Activated CD4-positive, CD25-positive, alpha-beta regulatory T cell (primary cell): ENCODE results near the gene AMMECR1.
A peak's percentile ranks its signal among the peaks of the same experiment; 100 is the strongest.
"Not testable (repeated sequence)": the region's sequence is repeated elsewhere in the genome, so short reads cannot be mapped to it uniquely, and the experiment has no call there.

Experiments
- DNase-seq, 4 experiments: peaks; one replicate each; lab custom pipeline; 2025; lab: John Stamatoyannopoulos, UW

The AMMECR1 gene

GRCh38 chrX:110258552-110258951, 59.3 kb downstream of the AMMECR1 start:
- no peak for DNase-seq

- DNase-seq = no peak
Measured at GRCh38 chrX:110257889-110258288, 60.0 kb downstream of the AMMECR1 start.

- no peak for DNase-seq
Measured at GRCh38 chrX:110252711-110253110, 65.2 kb downstream of the AMMECR1 start.

GRCh38 chrX:110251961-110252360, 65.9 kb downstream of the AMMECR1 start:
- no peak for DNase-seq

- no peak for DNase-seq
Measured at GRCh38 chrX:110251526-110251925, 66.4 kb downstream of the AMMECR1 start.

GRCh38 chrX:110250847-110251246, 67.0 kb downstream of the AMMECR1 start:
- DNase-seq = no peak

GRCh38 chrX:110248578-110248977, 69.3 kb downstream of the AMMECR1 start:
- DNase-seq = no peak

- no peak for DNase-seq
Measured at GRCh38 chrX:110245011-110245410, 72.9 kb downstream of the AMMECR1 start.

GRCh38 chrX:110242371-110242770, 75.5 kb downstream of the AMMECR1 start:
- DNase-seq = no peak

GRCh38 chrX:110241816-110242215, 76.1 kb downstream of the AMMECR1 start:
- DNase-seq = no peak

GRCh38 chrX:110238259-110238658, 79.6 kb downstream of the AMMECR1 start:
- peak in 2 of 4 experiments; percentile 8 to 15 for DNase-seq

GRCh38 chrX:110231485-110231884, 86.4 kb downstream of the AMMECR1 start:
- DNase-seq = not testable (repeated sequence)

- peak; percentile 10 to 67 (median 44) for DNase-seq
Measured at GRCh38 chrX:110229497-110230111, 88.3 kb downstream of the AMMECR1 start.

GRCh38 chrX:110228453-110228852, 89.4 kb downstream of the AMMECR1 start:
- no peak for DNase-seq

GRCh38 chrX:110226931-110227330, 91.0 kb downstream of the AMMECR1 start:
- no peak for DNase-seq

GRCh38 chrX:110224926-110225617, 92.8 kb downstream of the AMMECR1 start:
- DNase-seq = no peak

GRCh38 chrX:110222497-110223257, 95.2 kb downstream of the AMMECR1 start:
- DNase-seq = no peak

- DNase-seq = no peak
Measured at GRCh38 chrX:110219920-110220319, 98.0 kb downstream of the AMMECR1 start.

GRCh38 chrX:110218591-110218990, 99.3 kb downstream of the AMMECR1 start:
- no peak for DNase-seq

- DNase-seq = no peak
Measured at GRCh38 chrX:110216027-110216426, 101.9 kb downstream of the AMMECR1 start.

GRCh38 chrX:110215411-110215810, 102.5 kb downstream of the AMMECR1 start:
- DNase-seq = no peak

- no peak for DNase-seq
Measured at GRCh38 chrX:110214684-110215083, 103.2 kb downstream of the AMMECR1 start.

GRCh38 chrX:110213183-110213582, 104.7 kb downstream of the AMMECR1 start:
- DNase-seq = no peak
